H1 (cell line): ENCODE results near the gene TAF4. TPM values are rescaled to one million over a fixed set of nuclear protein-coding genes. Genes with fewer than 3 reads are reported as not detected.

Source experiments
- CTCF ChIA-PET: fragments of 300-600 bp; sonication (Branson Sonifier 250); formaldehyde crosslinking; loops from one replicate; lab custom pipeline; 2021; ENCODE audit not compliant: partially characterized antibody; lab: Charles Lee
- POLR2A ChIA-PET: fragments of 300-600 bp; sonication (Branson Sonifier 250); formaldehyde crosslinking; loops from one replicate; lab custom pipeline; 2021; ENCODE audit warnings: inconsistent platforms; ENCODE audit not compliant: partially characterized antibody; lab: Charles Lee
- DNase-seq, 2 experiments: peaks; one replicate each; pipeline versions ENCODE4 v3.0.0 to v3.0.0-alpha.2; 2010 to 2022; ENCODE audit warnings: low spot score in 2 of 2, low read depth in 1 of 2, mixed read lengths in 1 of 2
- FAIRE-seq: peaks from 2 replicates; lab custom pipeline; 2011; peaks lifted over from hg19 to GRCh38; lab: Jason Lieb, UNC
- H2AFZ ChIP-seq: 2 replicates; pipeline ENCODE4 v1.8.1; 2012; ENCODE audit warnings: low read length, inconsistent platforms
- H2AK5ac ChIP-seq: 2 replicates; pipeline ENCODE4 v1.6.1; 2013; ENCODE audit warnings: low read depth, low read length
- H2BK120ac ChIP-seq: replicated peaks from 2 replicates; pipeline ENCODE3; 2013; ENCODE audit warnings: low read depth, low read length, inconsistent platforms
- H2BK12ac ChIP-seq: 2 replicates; pipeline ENCODE4 v1.6.1; 2013; ENCODE audit warnings: low read depth, low read length
- H2BK15ac ChIP-seq: 2 replicates; pipeline ENCODE4 v1.6.1; 2013; ENCODE audit warnings: low read length
- H2BK20ac ChIP-seq: 2 replicates; pipeline ENCODE4 v1.6.1; 2013; ENCODE audit warnings: low read length
- H2BK5ac ChIP-seq: 2 replicates; pipeline ENCODE4 v1.6.1; 2013; ENCODE audit warnings: low read depth, low read length
- H3K14ac ChIP-seq: 2 replicates; pipeline ENCODE4 v1.6.1; 2013; ENCODE audit warnings: inconsistent platforms; ENCODE audit not compliant: insufficient read length
- H3K18ac ChIP-seq: 2 replicates; pipeline ENCODE4 v1.6.1; 2013; ENCODE audit warnings: low read length; ENCODE audit errors: extremely low read depth
- H3K23ac ChIP-seq: 2 replicates; pipeline ENCODE4 v1.6.1; 2013; ENCODE audit warnings: inconsistent platforms; ENCODE audit not compliant: insufficient read length
- H3K23me2 ChIP-seq: 2 replicates; pipeline ENCODE4 v1.6.1; 2013; ENCODE audit warnings: low read depth, low read length
- H3K27ac ChIP-seq: 2 replicates; pipeline ENCODE4 v1.6.1; 2011; ENCODE audit warnings: low read depth, low read length, inconsistent platforms
- H3K27me3 ChIP-seq, 4 experiments: replicated peaks in 1 of 4; 1 replicate in 1 of 4; 2 replicates in 3 of 4; pipeline versions ENCODE4 v1.6.1 to v1.8.1; 2011 to 2013; ENCODE audit warnings: low read length in 3 of 4, mild to moderate bottlenecking in 3 of 4, inconsistent platforms in 2 of 4, mixed read lengths in 2 of 4, moderate library complexity in 1 of 4; ENCODE audit not compliant: control insufficient read depth in 3 of 4, insufficient read depth in 3 of 4; ENCODE audit errors: extremely low read depth in 1 of 4
- H3K36me3 ChIP-seq, 4 experiments: 2 replicates each; pipeline versions ENCODE4 v1.6.1 to v1.8.1; 2011 to 2013; ENCODE audit warnings: mild to moderate bottlenecking in 4 of 4, low read length in 3 of 4, moderate library complexity in 2 of 4, control low read depth in 1 of 4, inconsistent platforms in 1 of 4; ENCODE audit not compliant: insufficient read depth in 4 of 4, control insufficient read depth in 2 of 4
- H3K4ac ChIP-seq: replicated peaks from 2 replicates; pipeline ENCODE3; 2013; ENCODE audit warnings: low read length, low read depth, mixed read lengths, inconsistent platforms; ENCODE audit not compliant: insufficient read length
- H3K4me1 ChIP-seq, 4 experiments: replicated peaks in 1 of 4; 1 replicate in 1 of 4; 2 replicates in 3 of 4; pipeline versions ENCODE4 v1.6.1 to v1.8.1; 2011 to 2013; ENCODE audit warnings: low read length in 3 of 4, inconsistent platforms in 2 of 4, mixed read lengths in 1 of 4; ENCODE audit not compliant: insufficient read depth in 4 of 4, control insufficient read depth in 3 of 4
- H3K4me2 ChIP-seq, 2 experiments: 2 replicates each; pipeline versions ENCODE4 v1.6.1 to v1.8.1; 2011 to 2013; ENCODE audit warnings: low read depth in 2 of 2, low read length in 2 of 2, control low read depth in 1 of 2, inconsistent platforms in 1 of 2, mild to moderate bottlenecking in 1 of 2; ENCODE audit not compliant: insufficient read depth in 1 of 2
- H3K4me3 ChIP-seq, 4 experiments: fragments of 200-600, 300-600 bp in 1 of 4; sonication (generic), shearing (Covaris generic), sonication (Bioruptor Twin) in 1 of 4; 2 replicates each; pipeline versions ENCODE4 v1.5.1 to v1.8.1; 2011 to 2016; ENCODE audit warnings: low read length in 4 of 4, low read depth in 3 of 4, control low read depth in 2 of 4, inconsistent platforms in 2 of 4, mild to moderate bottlenecking in 2 of 4, mixed read lengths in 1 of 4, moderate library complexity in 1 of 4; ENCODE audit not compliant: insufficient read depth in 2 of 4; ENCODE audit errors: extremely low read depth in 1 of 4
- H3K56ac ChIP-seq: replicated peaks from 2 replicates; pipeline ENCODE3; 2013; ENCODE audit warnings: low read depth, mild to moderate bottlenecking, mixed read lengths, low read length, inconsistent platforms; ENCODE audit not compliant: insufficient read length
- H3K79me1 ChIP-seq: 2 replicates; pipeline ENCODE4 v1.6.1; 2013; ENCODE audit warnings: low read depth, low read length, control low read depth
- H3K79me2 ChIP-seq, 2 experiments: 2 replicates each; pipeline versions ENCODE4 v1.6.1 to v1.8.1; 2012 to 2013; ENCODE audit warnings: low read length in 2 of 2, mild to moderate bottlenecking in 2 of 2, inconsistent platforms in 1 of 2; ENCODE audit not compliant: insufficient read depth in 2 of 2, control insufficient read depth in 1 of 2
- H3K9ac ChIP-seq, 4 experiments: replicated peaks in 1 of 4; 1 replicate in 1 of 4; 2 replicates in 3 of 4; pipeline versions ENCODE4 v1.6.1 to v1.8.1; 2011 to 2013; ENCODE audit warnings: low read depth in 3 of 4, low read length in 3 of 4, control low read depth in 2 of 4, mild to moderate bottlenecking in 2 of 4, moderate library complexity in 2 of 4, inconsistent platforms in 1 of 4; ENCODE audit errors: extremely low read depth in 1 of 4
- H3K9me3 ChIP-seq, 2 experiments: 2 replicates each; pipeline versions ENCODE4 v1.6.1 to v1.8.1; 2012 to 2013; ENCODE audit warnings: mild to moderate bottlenecking in 2 of 2, moderate library complexity in 2 of 2, control low read depth in 1 of 2, inconsistent platforms in 1 of 2, low read depth in 1 of 2, low read length in 1 of 2, mixed read lengths in 1 of 2; ENCODE audit not compliant: insufficient read depth in 2 of 2
- H4K20me1 ChIP-seq, 2 experiments: replicated peaks in 1 of 2; 2 replicates each; pipeline versions ENCODE3 to v1.8.1; 2011 to 2013; ENCODE audit warnings: inconsistent platforms in 2 of 2, low read length in 2 of 2, mild to moderate bottlenecking in 1 of 2; ENCODE audit not compliant: insufficient read depth in 2 of 2, control insufficient read depth in 1 of 2
- H4K5ac ChIP-seq: 2 replicates; pipeline ENCODE4 v1.6.1; 2013; ENCODE audit warnings: low read length, low read depth, mixed read lengths, inconsistent platforms; ENCODE audit not compliant: insufficient read length
- H4K8ac ChIP-seq: 2 replicates; pipeline ENCODE4 v1.8.0; 2013; ENCODE audit warnings: mild to moderate bottlenecking, moderate library complexity, low read length, inconsistent platforms; ENCODE audit not compliant: insufficient read depth; ENCODE audit errors: extremely low read depth
- H4K91ac ChIP-seq: replicated peaks from 2 replicates; pipeline ENCODE3; 2013; ENCODE audit warnings: low read length, mixed read lengths, inconsistent platforms; ENCODE audit not compliant: insufficient read length
- CBX8 ChIP-seq: fragments of 300-800, 300-1000 bp; sonication (generic); IDR thresholded peaks from 2 replicates; pipeline ENCODE4 v1.7.1; 2016; ENCODE audit warnings: low read depth, low read length, borderline replicate concordance
- CHD2 ChIP-seq: IDR thresholded peaks from 2 replicates; pipeline ENCODE4 v1.6.1; 2012; ENCODE audit warnings: low read length, improper control_type of control experiment
- KDM1A ChIP-seq: fragments of 200-600, 300-600 bp; sonication (generic); IDR thresholded peaks from 2 replicates; pipeline ENCODE4 v1.7.1; 2016; ENCODE audit warnings: mild to moderate bottlenecking, low read length, borderline replicate concordance
- POU5F1 ChIP-seq: IDR thresholded peaks from 2 replicates; pipeline ENCODE4 v1.6.1; 2011; ENCODE audit warnings: low read depth, mild to moderate bottlenecking, low read length, moderate library complexity
- RNF2 ChIP-seq: fragments of 200-900, 300-1000 bp; sonication (generic); IDR thresholded peaks from 2 replicates; pipeline ENCODE4 v1.7.1; 2016; ENCODE audit warnings: borderline replicate concordance, low read depth, mild to moderate bottlenecking, antibody characterized with exemption, low read length; ENCODE audit not compliant: poor library complexity, severe bottlenecking; ENCODE audit errors: missing control alignments
- SP4 ChIP-seq: IDR thresholded peaks from 2 replicates; pipeline ENCODE4 v1.6.1; 2012; ENCODE audit warnings: low read length, inconsistent platforms
- SUZ12 ChIP-seq: fragments of 200-600 bp; sonication (generic); IDR thresholded peaks from 2 replicates; pipeline ENCODE4 v1.6.1; 2012; ENCODE audit warnings: mild to moderate bottlenecking, inconsistent platforms, low read length, moderate library complexity, mixed read lengths
- TAF7 ChIP-seq: optimal IDR thresholded peaks from 2 replicates; pipeline ENCODE3; 2011; ENCODE audit warnings: low read depth, mild to moderate bottlenecking, inconsistent platforms, low read length, moderate library complexity, borderline replicate concordance
- YY1 ChIP-seq: IDR thresholded peaks from 2 replicates; pipeline ENCODE4 v1.6.1; 2011; ENCODE audit warnings: low read depth, mild to moderate bottlenecking, low read length
- WGBS, 2 experiments: shearing (Covaris generic) in 1 of 2; methylation state at CpG; one replicate each; pipeline versions ENCODE4 v1.1.6 to v1.1.7; 2013 to 2015; ENCODE audit warnings: low lambda C conversion rate in 2 of 2, mixed read lengths in 2 of 2, inconsistent platforms in 1 of 2, low coverage in 1 of 2, missing lambda C conversion rate in 1 of 2; ENCODE audit not compliant: insufficient replicate concordance in 2 of 2, insufficient coverage in 1 of 2, insufficient read length in 1 of 2; ENCODE audit errors: extremely low coverage in 1 of 2, missing lambda C conversion rate in 1 of 2; 5-methylcytosine and 5-hydroxymethylcytosine counted together
- polyA plus RNA-seq, 7 experiments: library from polyadenylated mRNA; depleted of rRNA in 3 of 7; stranded (reverse) in 5 of 7; unstranded in 2 of 7; fragments of >200 nt in 5 of 7; fragments of 200-250 nt in 2 of 7; gene quantifications; 1 replicate in 5 of 7; 2 replicates in 1 of 7; 4 replicates in 1 of 7; pipeline versions ENCODE4 v1.2.1 to v1.2.3, GENCODE V29; 2011 to 2013; ENCODE audit warnings: missing spikeins in 2 of 7, mixed read lengths in 2 of 7
- total RNA-seq: library from RNA; stranded (reverse); fragmentation: NEBNext Ultra II Directional; extraction: Animal tissue kit (Norgen Biotek cat#: 25700); gene quantifications from 2 replicates; pipeline ENCODE4 v1.2.1, GENCODE V29; 2021
- TF ChIP-seq, protein P1 (sequence below): IDR thresholded peaks from 2 replicates; pipeline ENCODE4 v1.6.1; 2012; ENCODE audit warnings: inconsistent platforms
- TF ChIP-seq, protein P2 (sequence below), 3 experiments: IDR thresholded peaks; 1 replicate in 2 of 3; 2 replicates in 1 of 3; pipeline versions ENCODE4 v1.5.1 to v1.6.1; 2011; ENCODE audit warnings: low read length in 3 of 3, mild to moderate bottlenecking in 3 of 3, inconsistent platforms in 2 of 3, low read depth in 1 of 3, moderate library complexity in 1 of 3; ENCODE audit not compliant: insufficient read depth in 1 of 3; ENCODE audit errors: control extremely low read depth in 1 of 3

Gene TAF4
- total and polyA plus RNA-seq, 2 of the 8 experiments (the other 6 are each of a cell fraction or from before 2014, with no cell fraction given): 16.0 to 30.1 TPM

GRCh38 chr20:62111148-62111547, 45.5 kb upstream of the TAF4 start:
- H2BK120ac ChIP-seq: no peak overlapping the region
- ChIA-PET POLR2A (interaction anchor here (4.8 kb wide), 1 partner anchor 45 kb away, joined by 25 read pairs; the partner anchor contains the start of gene TAF4), CTCF (interaction anchor here (1.4 kb wide), 1 partner anchor 100 kb away, joined by 4 read pairs; no protein-coding TSS in a partner anchor)
- no peaks in the 10 kb centered on the region for H3K23me2 ChIP-seq
- peaks cover 11 to 42% of the 10 kb centered on the region in 2 experiments for H3K9me3 ChIP-seq
- H3K27ac ChIP-seq: no peak overlapping the region
- no peak overlapping the region for H2BK20ac ChIP-seq
- H2BK15ac ChIP-seq: no peak overlapping the region
- no peak overlapping the region for H3K23ac ChIP-seq
- H3K18ac ChIP-seq: no peak overlapping the region
- WGBS, 2 experiments: 93% methylated on average over 6 of the region's 6 CpGs; no CpG with 5 or more reads in 1 of the 2 experiments
- H3K4me2 ChIP-seq: no peak overlapping the region
- H4K8ac ChIP-seq: no peak overlapping the region
- no peak overlapping the region for H3K9ac ChIP-seq
- no peak overlapping the region for H3K4ac ChIP-seq
- H3K4me3 ChIP-seq: no peak overlapping the region
- H3K27me3 ChIP-seq: no peaks in the 10 kb centered on the region
- DNase-seq (no peak), FAIRE-seq (no peak)
- H4K20me1 ChIP-seq: no peaks in the 10 kb centered on the region
- H3K4me1 ChIP-seq: peaks cover 0 to 3% (median 0%) of the 10 kb centered on the region in 4 experiments; a peak in 3 of 7 replicates
- no peaks in the 10 kb centered on the region for H3K79me1 ChIP-seq
- no peak overlapping the region for H2AK5ac ChIP-seq
- H3K14ac ChIP-seq: no peak overlapping the region
- H4K5ac ChIP-seq: no peak overlapping the region
- no peak overlapping the region for H2AFZ ChIP-seq
- H3K36me3 ChIP-seq: no peaks in the 10 kb centered on the region
- H2BK12ac ChIP-seq: no peak overlapping the region
- no peaks in the 10 kb centered on the region for H3K79me2 ChIP-seq
- no peak overlapping the region for H4K91ac ChIP-seq
- H2BK5ac ChIP-seq: no peak overlapping the region
- H3K56ac ChIP-seq: no peak overlapping the region
- TF ChIP-seq SUZ12: no peak
- TF ChIP-seq, protein P1, sequence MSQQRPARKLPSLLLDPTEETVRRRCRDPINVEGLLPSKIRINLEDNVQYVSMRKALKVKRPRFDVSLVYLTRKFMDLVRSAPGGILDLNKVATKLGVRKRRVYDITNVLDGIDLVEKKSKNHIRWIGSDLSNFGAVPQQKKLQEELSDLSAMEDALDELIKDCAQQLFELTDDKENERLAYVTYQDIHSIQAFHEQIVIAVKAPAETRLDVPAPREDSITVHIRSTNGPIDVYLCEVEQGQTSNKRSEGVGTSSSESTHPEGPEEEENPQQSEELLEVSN: no peak
- TF ChIP-seq POU5F1: no peak
- TF ChIP-seq RNF2: no peak
- TF ChIP-seq CHD2: no peak
- TF ChIP-seq YY1: no peak
- no peak for TF ChIP-seq SP4
- TF ChIP-seq, protein P2, sequence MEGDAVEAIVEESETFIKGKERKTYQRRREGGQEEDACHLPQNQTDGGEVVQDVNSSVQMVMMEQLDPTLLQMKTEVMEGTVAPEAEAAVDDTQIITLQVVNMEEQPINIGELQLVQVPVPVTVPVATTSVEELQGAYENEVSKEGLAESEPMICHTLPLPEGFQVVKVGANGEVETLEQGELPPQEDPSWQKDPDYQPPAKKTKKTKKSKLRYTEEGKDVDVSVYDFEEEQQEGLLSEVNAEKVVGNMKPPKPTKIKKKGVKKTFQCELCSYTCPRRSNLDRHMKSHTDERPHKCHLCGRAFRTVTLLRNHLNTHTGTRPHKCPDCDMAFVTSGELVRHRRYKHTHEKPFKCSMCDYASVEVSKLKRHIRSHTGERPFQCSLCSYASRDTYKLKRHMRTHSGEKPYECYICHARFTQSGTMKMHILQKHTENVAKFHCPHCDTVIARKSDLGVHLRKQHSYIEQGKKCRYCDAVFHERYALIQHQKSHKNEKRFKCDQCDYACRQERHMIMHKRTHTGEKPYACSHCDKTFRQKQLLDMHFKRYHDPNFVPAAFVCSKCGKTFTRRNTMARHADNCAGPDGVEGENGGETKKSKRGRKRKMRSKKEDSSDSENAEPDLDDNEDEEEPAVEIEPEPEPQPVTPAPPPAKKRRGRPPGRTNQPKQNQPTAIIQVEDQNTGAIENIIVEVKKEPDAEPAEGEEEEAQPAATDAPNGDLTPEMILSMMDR (IDR thresholded peaks at IDR 0.05; ENCODE audit: control extremely low read depth in 1 of 3, insufficient read depth in 1 of 3, low read depth in 1 of 3, low read length in 3 of 3): no peak
- no peak for TF ChIP-seq KDM1A
- TF ChIP-seq TAF7: no peak
- no peak for TF ChIP-seq CBX8
